ENCODE measurements around the gene SLC22A15. TPM values are rescaled to one million over a fixed set of nuclear protein-coding genes. Genes with fewer than 3 reads are reported as not detected.
"Not testable (repeated sequence)": the region's sequence is repeated elsewhere in the genome, so short reads cannot be mapped to it uniquely, and the experiment has no call there.

SLC22A15 gene
- total RNA-seq, 2 donors from 2014 or later, result 1.1 to 1.2 TPM

- Histone ChIP-seq H3K9me3 (no peaks in the 10 kb centered on the region), H3K4me3 (no peak overlapping the region), H3K27ac (no peak overlapping the region), H3K36me3 (no peaks in the 10 kb centered on the region), H3K4me1 (no peaks in the 10 kb centered on the region), H3K27me3 (no peaks in the 10 kb centered on the region), H3K9ac (ENCODE audit: low read depth in 2 of 2, low read length in 2 of 2) (no peak overlapping the region)
- no peak for TF ChIP-seq CTCF (IDR thresholded peaks at IDR 0.05)
- no peak for DNase-seq
- intact Hi-C loops (cut with DNase I), result no loop called here
Measured at GRCh38 chr1:115982400-115982799, 6.1 kb downstream of the SLC22A15 start.

DNA sequence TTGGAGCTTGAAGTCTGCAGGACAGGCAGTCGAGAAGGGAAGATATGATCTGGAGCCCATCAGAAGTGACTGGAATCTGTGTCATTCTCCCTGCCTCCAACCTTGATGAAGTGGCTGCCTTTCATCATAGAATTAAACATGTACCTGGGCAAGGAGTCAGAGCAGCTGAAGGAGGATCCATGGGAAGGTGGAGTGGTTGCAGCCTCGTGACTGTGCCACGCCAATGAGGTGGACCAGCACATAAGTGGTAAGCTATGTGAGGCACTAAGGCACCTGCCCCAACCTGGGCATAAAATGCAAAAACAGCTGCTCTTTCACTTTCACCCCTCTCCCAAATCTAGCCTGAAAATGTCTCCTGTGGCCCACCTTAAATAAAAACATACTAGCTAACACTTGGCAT is 7.3 kb downstream of the SLC22A15 start:
- H3K9me3 ChIP-seq, result no peaks in the 10 kb centered on the region
- H3K27ac ChIP-seq, result no peak overlapping the region
- no peak overlapping the region for H3K9ac ChIP-seq (ENCODE audit: low read depth in 2 of 2, low read length in 2 of 2)
- no peak overlapping the region for H3K4me3 ChIP-seq
- no peaks in the 10 kb centered on the region for H3K4me1 ChIP-seq
- DNase-seq, result no peak
- H3K27me3 ChIP-seq, result no peaks in the 10 kb centered on the region
- TF ChIP-seq CTCF (IDR thresholded peaks at IDR 0.05), result no peak
- intact Hi-C loops (cut with DNase I), result no loop called here
- H3K36me3 ChIP-seq, result no peaks in the 10 kb centered on the region

GRCh38 chr1:115987623-115988022 is 11.3 kb downstream of the SLC22A15 start:
- Histone ChIP-seq H3K36me3 (no peaks in the 10 kb centered on the region), H3K9ac (ENCODE audit: low read depth in 2 of 2, low read length in 2 of 2) (no peak overlapping the region), H3K9me3 (no peaks in the 10 kb centered on the region), H3K4me3 (no peak overlapping the region), H3K27me3 (no peaks in the 10 kb centered on the region), H3K4me1 (no peaks in the 10 kb centered on the region), H3K27ac (no peak overlapping the region)
- intact Hi-C loops (cut with DNase I), result no loop called here
- TF ChIP-seq CTCF (IDR thresholded peaks at IDR 0.05), result no peak
- no peak for DNase-seq

DNA sequence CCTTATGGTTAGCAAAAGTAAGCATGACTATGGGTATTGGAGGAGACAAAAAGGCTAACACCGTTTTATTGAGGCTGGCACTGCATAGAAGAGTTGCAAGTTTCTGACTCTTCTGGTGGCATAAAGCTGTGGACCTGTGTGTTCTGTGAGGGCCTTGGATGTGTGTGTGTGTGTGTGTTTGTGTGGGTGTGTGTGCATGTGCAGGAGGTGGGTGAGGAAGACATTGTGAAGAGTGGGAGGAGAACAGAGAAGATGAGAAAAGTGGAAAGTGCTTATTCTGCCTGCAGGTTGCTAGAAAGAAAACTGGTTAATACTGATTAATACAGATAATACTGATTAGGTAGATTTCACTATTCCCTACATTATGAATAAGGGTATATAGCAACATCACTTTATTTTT is 12.6 kb downstream of the SLC22A15 start:
- Histone ChIP-seq H3K4me3 (no peak overlapping the region), H3K9ac (ENCODE audit: low read depth in 2 of 2, low read length in 2 of 2) (no peak overlapping the region), H3K36me3 (no peaks in the 10 kb centered on the region), H3K27ac (no peak overlapping the region), H3K27me3 (no peaks in the 10 kb centered on the region), H3K9me3 (no peaks in the 10 kb centered on the region), H3K4me1 (no peaks in the 10 kb centered on the region)
- no peak for TF ChIP-seq CTCF (IDR thresholded peaks at IDR 0.05)
- intact Hi-C loops (cut with DNase I), result no loop called here
- no peak for DNase-seq

- Histone ChIP-seq H3K9me3 (no peaks in the 10 kb centered on the region), H3K9ac (ENCODE audit: low read depth in 2 of 2, low read length in 2 of 2) (no peak overlapping the region), H3K27me3 (no peaks in the 10 kb centered on the region), H3K4me3 (no peak overlapping the region), H3K4me1 (no peaks in the 10 kb centered on the region), H3K36me3 (no peaks in the 10 kb centered on the region), H3K27ac (no peak overlapping the region)
- DNase-seq, result no peak
- intact Hi-C loops (cut with DNase I), result no loop called here
- TF ChIP-seq CTCF (IDR thresholded peaks at IDR 0.05), result no peak
Measured at GRCh38 chr1:115989699-115990098, 13.4 kb downstream of the SLC22A15 start.

DNA sequence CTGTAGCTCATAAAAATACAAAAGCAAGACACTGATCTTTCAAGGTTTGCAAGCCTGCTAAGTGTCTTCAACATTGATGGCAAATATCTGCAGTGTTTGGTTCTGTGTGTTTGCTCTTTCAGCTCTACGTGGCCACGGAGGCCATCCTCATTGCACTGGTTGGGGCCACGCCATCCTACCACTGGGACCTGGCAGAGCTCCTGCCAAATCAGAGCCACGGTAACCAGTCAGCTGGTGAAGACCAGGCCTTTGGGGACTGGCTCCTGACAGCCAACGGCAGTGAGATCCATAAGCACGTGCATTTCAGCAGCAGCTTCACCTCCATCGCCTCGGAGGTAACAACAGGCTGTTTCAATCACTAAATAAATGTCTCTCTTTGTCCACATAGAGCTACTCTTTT is 15.6 kb downstream of the SLC22A15 start:
- H3K9me3 ChIP-seq, result no peaks in the 10 kb centered on the region
- H3K4me3 ChIP-seq, result no peak overlapping the region
- H3K9ac ChIP-seq (ENCODE audit: low read depth in 2 of 2, low read length in 2 of 2), result no peak overlapping the region
- no peak for TF ChIP-seq CTCF (IDR thresholded peaks at IDR 0.05)
- intact Hi-C loops (cut with DNase I), result no loop called here
- H3K36me3 ChIP-seq, result no peaks in the 10 kb centered on the region
- DNase-seq, result no peak
- no peaks in the 10 kb centered on the region for H3K27me3 ChIP-seq
- no peaks in the 10 kb centered on the region for H3K4me1 ChIP-seq
- no peak overlapping the region for H3K27ac ChIP-seq

DNA sequence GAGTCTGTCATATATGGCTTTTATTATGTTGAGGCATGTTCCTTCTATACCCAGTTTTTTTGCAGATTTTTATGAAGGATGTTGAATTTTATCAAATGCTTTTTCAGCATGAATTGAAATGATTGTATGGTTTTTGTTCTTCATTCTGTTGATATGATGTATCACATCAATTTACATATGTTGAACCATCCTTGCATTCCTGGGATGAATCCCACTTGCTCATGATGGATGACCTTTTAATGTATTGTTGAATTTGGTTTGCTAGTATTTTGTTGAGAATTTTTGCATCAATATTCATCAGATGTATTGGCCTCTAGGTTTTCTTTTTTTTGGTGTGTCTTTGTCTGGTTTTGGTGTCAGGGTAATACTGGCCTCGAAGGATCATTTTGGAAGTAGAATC is 21.6 kb downstream of the SLC22A15 start:
- H3K36me3 ChIP-seq; H3K9ac ChIP-seq (ENCODE audit: low read depth in 2 of 2, low read length in 2 of 2); intact Hi-C loops (cut with DNase I); H3K27me3 ChIP-seq; H3K4me3 ChIP-seq; H3K27ac ChIP-seq; DNase-seq; H3K4me1 ChIP-seq; H3K9me3 ChIP-seq: not testable (repeated sequence)
